ENCODE results near the gene SLC7A10. TPM values are rescaled to one million over a fixed set of nuclear protein-coding genes. Genes with fewer than 3 reads are reported as not detected.
"Not testable (repeated sequence)": the region's sequence is repeated elsewhere in the genome, so short reads cannot be mapped to it uniquely, and the experiment has no call there.

Gene SLC7A10
- total RNA-seq, 4 donors from 2014 or later: not detected

GRCh38 chr19:33224694-33225457 lies 774 bp downstream of the SLC7A10 start:
- Histone ChIP-seq H3K27me3 (peaks cover 14 to 91% (median 39%) of the 10 kb centered on the region in 4 donors), H3K27ac (replicated peaks in 1 of 4) (no peak overlapping the region), H3K36me3 (no peaks in the 10 kb centered on the region), H3K4me3 (peak overlapping the region; percentile 14 to 39 (median 28)), H3K4me1 (peaks cover 8 to 27% (median 22%) of the 10 kb centered on the region in 4 donors), H3K9me3 (peaks cover 0 to 25% (median 22%) of the 10 kb centered on the region in 4 donors)
- intact Hi-C loops (cut with DNase I): no loop called here
- TF ChIP-seq, protein P1, sequence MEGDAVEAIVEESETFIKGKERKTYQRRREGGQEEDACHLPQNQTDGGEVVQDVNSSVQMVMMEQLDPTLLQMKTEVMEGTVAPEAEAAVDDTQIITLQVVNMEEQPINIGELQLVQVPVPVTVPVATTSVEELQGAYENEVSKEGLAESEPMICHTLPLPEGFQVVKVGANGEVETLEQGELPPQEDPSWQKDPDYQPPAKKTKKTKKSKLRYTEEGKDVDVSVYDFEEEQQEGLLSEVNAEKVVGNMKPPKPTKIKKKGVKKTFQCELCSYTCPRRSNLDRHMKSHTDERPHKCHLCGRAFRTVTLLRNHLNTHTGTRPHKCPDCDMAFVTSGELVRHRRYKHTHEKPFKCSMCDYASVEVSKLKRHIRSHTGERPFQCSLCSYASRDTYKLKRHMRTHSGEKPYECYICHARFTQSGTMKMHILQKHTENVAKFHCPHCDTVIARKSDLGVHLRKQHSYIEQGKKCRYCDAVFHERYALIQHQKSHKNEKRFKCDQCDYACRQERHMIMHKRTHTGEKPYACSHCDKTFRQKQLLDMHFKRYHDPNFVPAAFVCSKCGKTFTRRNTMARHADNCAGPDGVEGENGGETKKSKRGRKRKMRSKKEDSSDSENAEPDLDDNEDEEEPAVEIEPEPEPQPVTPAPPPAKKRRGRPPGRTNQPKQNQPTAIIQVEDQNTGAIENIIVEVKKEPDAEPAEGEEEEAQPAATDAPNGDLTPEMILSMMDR (IDR thresholded peaks at IDR 0.05): no peak
- TF ChIP-seq POLR2A (IDR thresholded peaks at IDR 0.05; ENCODE audit: low read depth): no peak
- 59% methylated on average over 9 of the region's 18 CpGs for WGBS
- DNase-seq (ENCODE audit: extremely low spot score): no peak

DNA sequence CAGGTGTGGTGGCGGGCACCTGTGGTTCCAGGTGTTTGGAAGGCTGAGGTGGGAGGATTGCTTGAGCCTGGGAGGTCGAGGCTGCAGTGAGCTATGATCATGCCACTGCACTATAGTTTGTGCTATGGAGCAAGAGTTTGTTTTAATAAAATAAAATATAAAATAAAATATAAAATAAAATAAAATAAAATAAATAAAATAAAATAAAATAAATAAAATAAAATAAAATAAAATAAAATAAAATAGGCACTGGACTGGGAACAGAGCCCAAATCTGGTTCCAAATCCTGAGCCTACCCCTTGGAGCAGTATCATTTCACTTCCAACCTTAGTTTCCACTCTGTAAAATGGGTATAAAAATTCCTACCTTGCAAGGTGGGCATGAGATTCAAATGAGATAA lies 3.4 kb downstream of the SLC7A10 start:
- intact Hi-C loops (cut with DNase I); DNase-seq (ENCODE audit: extremely low spot score); H3K4me3 ChIP-seq; H3K9me3 ChIP-seq; H3K27ac ChIP-seq (replicated peaks in 1 of 4); H3K36me3 ChIP-seq: not testable (repeated sequence)
- peaks cover 8 to 27% (median 22%) of the 10 kb centered on the region in 4 donors for H3K4me1 ChIP-seq
- WGBS: 94% methylated on average over 2 of the region's 2 CpGs
- peaks cover 14 to 89% (median 34%) of the 10 kb centered on the region in 4 donors for H3K27me3 ChIP-seq

GRCh38 chr19:33221638-33222037 lies 4.0 kb downstream of the SLC7A10 start:
- intact Hi-C loops (cut with DNase I): no loop called here
- Histone ChIP-seq H3K9me3 (peaks cover 0 to under 1% (median 0%) of the 10 kb centered on the region in 4 donors), H3K27ac (replicated peaks in 1 of 4) (no peak overlapping the region), H3K36me3 (no peaks in the 10 kb centered on the region), H3K27me3 (peaks cover 11 to 88% (median 28%) of the 10 kb centered on the region in 4 donors), H3K4me1 (peaks cover 8 to 22% (median 18%) of the 10 kb centered on the region in 4 donors), H3K4me3 (no peak overlapping the region)
- 87% methylated on average over 6 of the region's 6 CpGs for WGBS
- TF ChIP-seq, protein P1 (IDR thresholded peaks at IDR 0.05): no peak
- no peak for TF ChIP-seq EP300 (IDR thresholded peaks at IDR 0.05)
- no peak for TF ChIP-seq POLR2AphosphoS5 (IDR thresholded peaks at IDR 0.05)
- TF ChIP-seq POLR2A (IDR thresholded peaks at IDR 0.05; ENCODE audit: low read depth): no peak
- no peak for DNase-seq (ENCODE audit: extremely low spot score)

- TF ChIP-seq EP300 (IDR thresholded peaks at IDR 0.05) (no peak), POLR2A (IDR thresholded peaks at IDR 0.05; ENCODE audit: low read depth) (no peak), POLR2AphosphoS5 (IDR thresholded peaks at IDR 0.05) (no peak)
- TF ChIP-seq, protein P1 (IDR thresholded peaks at IDR 0.05): no peak
- Histone ChIP-seq H3K4me1 (peaks cover 7 to 13% (median 9%) of the 10 kb centered on the region in 4 donors), H3K4me3 (no peak overlapping the region), H3K9me3 (no peaks in the 10 kb centered on the region), H3K27ac (replicated peaks in 1 of 4) (no peak overlapping the region), H3K36me3 (no peaks in the 10 kb centered on the region), H3K27me3 (peaks cover 6 to 84% (median 19%) of the 10 kb centered on the region in 4 donors)
- intact Hi-C loops (cut with DNase I): no loop called here
- DNase-seq (ENCODE audit: extremely low spot score): no peak
- 87% methylated on average over 9 of the region's 9 CpGs for WGBS
These were observed 4.9 kb downstream of the SLC7A10 start for GRCh38 chr19:33220735-33221134.

DNA sequence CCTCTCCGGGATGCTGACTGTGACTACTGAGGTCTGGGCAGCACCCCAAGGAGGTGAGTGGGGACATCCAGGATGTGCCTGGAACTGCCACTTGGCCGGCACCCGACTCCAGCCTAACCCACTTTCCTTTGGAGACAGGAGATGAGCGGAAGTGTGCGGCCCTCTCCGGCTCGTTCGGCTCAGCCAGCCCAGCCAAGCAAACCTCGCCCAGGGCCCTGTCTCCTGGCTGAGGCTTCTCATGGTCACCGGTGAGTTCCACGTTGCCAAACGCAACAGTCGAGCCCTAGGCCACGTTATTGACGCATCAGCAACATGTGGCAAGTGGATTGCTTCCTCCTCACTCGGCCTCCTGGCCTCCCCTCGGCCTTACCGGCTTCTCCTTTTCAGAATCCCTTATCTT lies 5.5 kb downstream of the SLC7A10 start:
- 92% methylated on average over 12 of the region's 18 CpGs for WGBS
- Histone ChIP-seq H3K36me3 (no peaks in the 10 kb centered on the region), H3K4me3 (no peak overlapping the region), H3K9me3 (no peaks in the 10 kb centered on the region), H3K27me3 (peaks cover 0 to 78% (median 12%) of the 10 kb centered on the region in 4 donors), H3K4me1 (peaks cover under 1 to 7% (median 3%) of the 10 kb centered on the region in 4 donors), H3K27ac (replicated peaks in 1 of 4) (no peak overlapping the region)
- TF ChIP-seq POLR2AphosphoS5 (IDR thresholded peaks at IDR 0.05) (no peak), POLR2A (IDR thresholded peaks at IDR 0.05; ENCODE audit: low read depth) (no peak), EP300 (IDR thresholded peaks at IDR 0.05) (no peak)
- TF ChIP-seq, protein P1 (IDR thresholded peaks at IDR 0.05): no peak
- intact Hi-C loops (cut with DNase I): no loop called here
- no peak for DNase-seq (ENCODE audit: extremely low spot score)

Measured in esophagus muscularis mucosa (tissue), 4 donors.